IPS DF 6.9 (cell line): Measurements from ENCODE around the gene APAF1.

ENCODE experiments used
- DNase-seq: peaks from one replicate; pipeline ENCODE4 v3.0.0-alpha.2; 2013; ENCODE audit warnings: low read depth, low spot score
- H3K27ac ChIP-seq: one replicate; pipeline ENCODE4 v1.5.1; 2013; ENCODE audit warnings: low read length, control low read depth
- H3K27me3 ChIP-seq: 2 replicates; pipeline ENCODE4 v1.6.1; 2013; ENCODE audit warnings: mild to moderate bottlenecking, low read length; ENCODE audit not compliant: control insufficient read depth, insufficient read depth
- H3K36me3 ChIP-seq: 2 replicates; pipeline ENCODE4 v1.6.1; 2013; ENCODE audit warnings: low read length; ENCODE audit not compliant: control insufficient read depth, insufficient read depth
- H3K4me1 ChIP-seq: 2 replicates; pipeline ENCODE4 v1.6.1; 2013; ENCODE audit warnings: low read length; ENCODE audit not compliant: control insufficient read depth, insufficient read depth
- H3K4me3 ChIP-seq: 2 replicates; pipeline ENCODE4 v1.5.1; 2013; ENCODE audit warnings: mild to moderate bottlenecking, low read length
- H3K9me3 ChIP-seq: 2 replicates; pipeline ENCODE4 v1.6.1; 2013; ENCODE audit warnings: low read length, inconsistent platforms; ENCODE audit not compliant: control insufficient read depth, insufficient read depth
- WGBS: extraction: QIAGEN DNeasy Blood & Tissue Kit; methylation state at CpG from one replicate; pipeline ENCODE4 v1.1.7; 2013; ENCODE audit warnings: mixed read lengths, missing lambda C conversion rate; ENCODE audit not compliant: insufficient read length, insufficient coverage; 5-methylcytosine and 5-hydroxymethylcytosine counted together

The APAF1 gene

GRCh38 chr12:98727196-98727595 lies 82.1 kb downstream of the APAF1 start:
- Histone ChIP-seq H3K4me3 (no peak overlapping the region), H3K4me1 (no peaks in the 10 kb centered on the region), H3K36me3 (no peaks in the 10 kb centered on the region; the same call in 1 of the 2 replicates), H3K9me3 (no peaks in the 10 kb centered on the region), H3K27me3 (no peaks in the 10 kb centered on the region), H3K27ac (no peak overlapping the region)
- WGBS = no CpG with 5 or more reads among the region's 5 CpGs
- DNase-seq = no peak

GRCh38 chr12:98730412-98730811 lies 85.3 kb downstream of the APAF1 start:
- no peaks in the 10 kb centered on the region; the same call in 1 of the 2 replicates for H3K36me3 ChIP-seq
- H3K4me1 ChIP-seq = no peaks in the 10 kb centered on the region
- H3K9me3 ChIP-seq = no peaks in the 10 kb centered on the region
- H3K27ac ChIP-seq = no peak overlapping the region
- H3K27me3 ChIP-seq = no peaks in the 10 kb centered on the region
- no peak for DNase-seq
- H3K4me3 ChIP-seq = no peak overlapping the region

- no peak for DNase-seq
- H3K27me3 ChIP-seq = no peaks in the 10 kb centered on the region
- no peaks in the 10 kb centered on the region; the same call in 1 of the 2 replicates for H3K36me3 ChIP-seq
- no peak overlapping the region for H3K27ac ChIP-seq
- no peak overlapping the region for H3K4me3 ChIP-seq
- H3K4me1 ChIP-seq = no peaks in the 10 kb centered on the region
- H3K9me3 ChIP-seq = no peaks in the 10 kb centered on the region
Observed at GRCh38 chr12:98733667-98734350, 88.7 kb downstream of the APAF1 start.

GRCh38 chr12:98735821-98736220 lies 90.7 kb downstream of the APAF1 start:
- no peaks in the 10 kb centered on the region for H3K9me3 ChIP-seq
- H3K27me3 ChIP-seq = no peaks in the 10 kb centered on the region
- no peaks in the 10 kb centered on the region for H3K36me3 ChIP-seq
- H3K4me1 ChIP-seq = no peaks in the 10 kb centered on the region
- H3K27ac ChIP-seq = no peak overlapping the region
- DNase-seq = no peak
- 100% methylated on average over 2 of the region's 6 CpGs for WGBS
- no peak overlapping the region for H3K4me3 ChIP-seq

- Histone ChIP-seq H3K9me3 (no peaks in the 10 kb centered on the region), H3K27ac (no peak overlapping the region), H3K36me3 (no peaks in the 10 kb centered on the region), H3K4me3 (no peak overlapping the region), H3K4me1 (no peaks in the 10 kb centered on the region), H3K27me3 (no peaks in the 10 kb centered on the region)
- no CpG with 5 or more reads among the region's 10 CpGs for WGBS
- no peak for DNase-seq
Observed at GRCh38 chr12:98736352-98737321, 91.5 kb downstream of the APAF1 start.

GRCh38 chr12:98737322-98737712 lies 92.2 kb downstream of the APAF1 start:
- WGBS = no CpG with 5 or more reads among the region's 4 CpGs

GRCh38 chr12:98738002-98738401 lies 92.9 kb downstream of the APAF1 start:
- Histone ChIP-seq H3K27ac (no peak overlapping the region), H3K4me1 (no peaks in the 10 kb centered on the region), H3K27me3 (no peaks in the 10 kb centered on the region), H3K36me3 (no peaks in the 10 kb centered on the region), H3K9me3 (no peaks in the 10 kb centered on the region), H3K4me3 (no peak overlapping the region)
- no peak for DNase-seq
- WGBS = no CpG with 5 or more reads among the region's 3 CpGs

More at GRCh38 chr12:98737322-98737712, 92.2 kb downstream of the APAF1 start:
- no peak for DNase-seq
- H3K4me3 ChIP-seq = no peak overlapping the region
- no peaks in the 10 kb centered on the region for H3K9me3 ChIP-seq
- H3K4me1 ChIP-seq = no peaks in the 10 kb centered on the region
- H3K27ac ChIP-seq = no peak overlapping the region
- H3K36me3 ChIP-seq = no peaks in the 10 kb centered on the region
- no peaks in the 10 kb centered on the region for H3K27me3 ChIP-seq

GRCh38 chr12:98738539-98738938 lies 93.4 kb downstream of the APAF1 start:
- Histone ChIP-seq H3K4me3 (no peak overlapping the region), H3K27me3 (no peaks in the 10 kb centered on the region), H3K27ac (no peak overlapping the region), H3K4me1 (no peaks in the 10 kb centered on the region), H3K9me3 (no peaks in the 10 kb centered on the region), H3K36me3 (no peaks in the 10 kb centered on the region)
- no peak for DNase-seq
- no CpG with 5 or more reads among the region's 2 CpGs for WGBS

GRCh38 chr12:98740751-98741150 lies 95.7 kb downstream of the APAF1 start:
- no peak for DNase-seq
- Histone ChIP-seq H3K4me1 (no peaks in the 10 kb centered on the region), H3K4me3 (no peak overlapping the region), H3K36me3 (no peaks in the 10 kb centered on the region), H3K27me3 (peaks cover 2% of the 10 kb centered on the region; the same call in 1 of the 2 replicates), H3K27ac (no peak overlapping the region), H3K9me3 (no peaks in the 10 kb centered on the region)
- no CpG with 5 or more reads among the region's 1 CpG for WGBS

GRCh38 chr12:98741196-98741555 lies 96.1 kb downstream of the APAF1 start:
- Histone ChIP-seq H3K4me1 (no peaks in the 10 kb centered on the region), H3K36me3 (no peaks in the 10 kb centered on the region), H3K27me3 (peaks cover 2% of the 10 kb centered on the region; the same call in 1 of the 2 replicates), H3K27ac (no peak overlapping the region), H3K9me3 (no peaks in the 10 kb centered on the region), H3K4me3 (no peak overlapping the region)
- no CpG with 5 or more reads among the region's 4 CpGs for WGBS
- DNase-seq = no peak
